GM18861 (cell line): Measurements from ENCODE around the gene PDS5A.
"Not testable (repeated sequence)": the region's sequence is repeated elsewhere in the genome, so short reads cannot be mapped to it uniquely, and the experiment has no call there.

ENCODE experiments used
- ATAC-seq: cut with Tn5 transposase; IDR thresholded peaks from one replicate; pipeline ENCODE4 v1.9.1; 2021; ENCODE audit not compliant: unreplicated experiment

PDS5A gene

DNA sequence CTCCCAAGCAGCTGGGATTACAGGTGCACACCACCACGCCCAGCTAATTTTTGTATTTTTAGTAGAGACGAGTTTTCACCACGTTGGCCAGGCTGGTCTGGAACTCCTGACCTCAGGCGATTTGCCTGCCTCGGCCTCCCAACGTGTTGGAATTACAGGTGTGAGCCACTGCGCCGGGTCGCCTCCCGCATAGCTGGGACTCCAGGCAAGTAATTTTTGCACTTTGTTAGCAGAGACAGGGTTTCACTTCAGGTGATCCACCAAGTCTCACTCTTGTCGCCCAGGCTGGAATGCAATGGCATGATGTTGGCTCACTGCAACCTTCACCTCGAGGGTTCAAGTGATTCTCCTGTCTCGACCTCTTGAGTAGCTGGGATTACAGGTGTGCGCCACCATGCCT is 137.2 kb downstream of the PDS5A start:
- not testable (repeated sequence) for ATAC-seq

DNA sequence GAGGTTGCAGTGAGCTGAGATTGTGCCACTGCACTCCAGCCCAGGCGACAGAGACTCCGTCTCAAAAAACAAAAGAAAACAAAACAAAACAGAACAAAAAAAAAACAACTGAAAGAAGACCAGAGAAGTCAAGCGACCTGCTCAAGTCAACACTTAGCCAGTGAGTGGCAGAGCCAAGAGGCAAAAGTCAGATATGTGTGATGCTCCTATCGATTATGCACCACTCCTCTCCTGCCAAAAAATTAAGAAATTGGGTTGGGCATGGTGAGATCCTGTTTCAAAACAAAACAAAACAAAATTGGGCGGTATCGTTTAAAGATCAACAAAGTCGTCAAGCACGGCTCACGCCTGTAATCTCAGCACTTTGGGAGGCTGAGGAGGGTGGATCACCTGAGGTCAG is 137.7 kb downstream of the PDS5A start:
- no peak for ATAC-seq

DNA sequence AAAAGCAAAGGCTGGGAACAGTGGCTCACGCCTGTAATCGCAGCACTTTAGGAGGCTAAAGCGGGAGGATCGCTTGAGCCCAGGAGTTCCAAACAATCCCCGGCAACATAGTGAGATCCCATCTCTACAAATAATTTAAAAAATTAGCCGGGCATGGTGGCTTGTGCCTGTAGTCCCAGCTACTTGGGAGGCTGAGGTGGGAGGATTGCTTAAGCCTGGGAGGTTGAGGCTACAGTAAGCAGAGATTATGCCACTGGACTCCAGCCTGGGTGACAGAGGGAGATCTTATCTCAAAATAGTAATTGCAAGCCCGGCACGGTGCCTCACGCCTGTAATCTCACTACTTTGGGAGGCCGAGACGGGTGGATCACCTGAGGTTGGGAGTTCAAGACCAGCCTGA is 139.3 kb downstream of the PDS5A start:
- not testable (repeated sequence) for ATAC-seq

DNA sequence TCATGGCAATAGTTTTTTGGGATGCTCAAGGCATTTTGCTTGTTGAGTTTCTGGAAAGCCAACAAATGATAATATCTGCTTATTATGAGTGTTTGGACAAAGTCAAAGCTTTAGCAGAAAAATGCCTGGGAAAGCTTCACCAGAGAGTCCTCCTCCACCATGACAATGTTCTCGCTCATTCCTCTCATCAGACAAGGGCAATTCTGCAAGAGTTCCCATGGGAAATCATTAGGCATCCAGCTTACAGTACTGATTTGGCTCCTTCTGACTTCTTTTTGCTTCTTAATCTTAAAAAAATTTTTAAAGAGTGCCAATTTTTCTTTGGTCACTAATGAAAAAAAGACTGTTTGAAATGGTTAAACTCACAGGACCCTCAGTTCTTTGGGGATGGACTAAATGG is 143.4 kb downstream of the PDS5A start:
- ATAC-seq: no peak

DNA sequence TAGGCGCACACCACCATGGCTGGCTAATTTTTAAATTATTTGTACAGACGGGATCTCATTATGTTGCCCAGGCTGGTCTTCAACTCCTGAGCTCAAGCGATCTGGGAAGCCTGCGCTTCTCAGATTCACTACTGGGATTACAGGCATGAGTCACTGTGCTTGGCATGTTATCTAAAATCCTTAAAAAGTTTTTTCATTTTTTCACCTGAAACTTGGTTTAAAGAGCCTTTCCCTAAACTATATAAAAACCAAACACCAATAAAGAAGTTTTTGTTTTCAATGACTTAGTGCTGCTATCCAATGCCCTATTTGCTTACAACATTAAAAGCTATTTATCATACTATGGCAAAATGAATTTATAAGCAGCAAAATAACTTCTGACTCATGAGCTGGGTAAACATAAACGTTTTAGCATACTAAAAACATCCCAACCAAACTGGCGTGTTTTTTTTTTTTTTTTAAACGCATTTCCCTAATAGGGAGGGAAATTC is 151.9 kb downstream of the PDS5A start:
- ATAC-seq: no peak

DNA sequence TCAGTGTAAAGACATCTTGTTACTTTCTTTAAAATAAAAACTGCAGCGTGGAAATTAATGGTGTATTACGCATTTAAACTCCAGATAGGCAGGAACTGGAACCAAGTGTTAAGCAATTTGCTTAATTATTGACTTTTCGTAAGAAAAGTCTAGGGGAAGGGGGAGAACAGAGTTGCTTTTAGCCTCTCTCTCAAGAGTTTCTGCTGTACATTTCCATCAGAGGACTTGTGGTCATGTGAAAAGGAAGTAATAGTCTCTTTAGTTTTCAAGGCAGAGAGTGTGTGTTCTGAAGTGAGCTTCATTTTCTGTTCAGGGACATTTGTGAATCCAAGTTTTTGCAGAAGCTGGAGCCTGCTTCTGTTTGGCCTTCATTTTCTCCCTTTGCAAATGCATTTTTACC is 152.6 kb downstream of the PDS5A start:
- no peak for ATAC-seq

DNA sequence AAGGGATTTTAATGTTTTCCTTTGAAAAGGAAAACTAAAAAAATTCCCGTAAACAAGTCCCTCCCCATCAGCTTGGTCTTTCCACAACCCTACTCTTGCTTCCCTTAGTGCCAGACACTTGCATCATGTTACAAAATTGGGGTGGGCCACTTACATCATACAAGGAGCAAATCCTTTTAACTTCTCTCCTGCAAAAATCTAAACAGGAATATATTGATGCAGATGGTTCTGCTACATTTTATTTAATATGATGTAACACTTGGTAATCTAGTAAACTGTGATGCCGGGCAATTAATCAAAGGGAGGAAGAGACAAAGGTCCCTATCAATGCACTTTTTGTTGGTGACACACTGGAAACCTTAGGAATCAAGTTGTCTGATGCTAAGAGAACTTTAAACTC is 154.5 kb downstream of the PDS5A start:
- no peak for ATAC-seq

DNA sequence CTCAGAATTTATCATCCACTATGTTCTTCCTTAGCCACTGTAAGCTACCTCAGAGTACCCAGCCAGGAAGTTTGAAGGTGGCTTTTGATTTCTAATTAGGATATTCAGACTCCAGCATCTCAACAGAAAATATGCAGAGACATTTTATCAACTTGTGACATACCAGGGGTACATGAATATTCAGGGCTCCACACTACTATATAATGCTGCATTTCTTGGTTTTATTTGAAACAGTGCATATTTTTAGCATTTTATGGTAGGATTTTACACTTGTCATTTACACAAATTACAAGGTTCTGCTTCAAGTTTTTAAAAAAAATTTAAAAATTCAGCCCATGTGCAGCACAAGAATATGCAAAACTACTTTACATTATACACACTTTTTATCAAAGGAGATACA is 155.0 kb downstream of the PDS5A start:
- no peak for ATAC-seq

DNA sequence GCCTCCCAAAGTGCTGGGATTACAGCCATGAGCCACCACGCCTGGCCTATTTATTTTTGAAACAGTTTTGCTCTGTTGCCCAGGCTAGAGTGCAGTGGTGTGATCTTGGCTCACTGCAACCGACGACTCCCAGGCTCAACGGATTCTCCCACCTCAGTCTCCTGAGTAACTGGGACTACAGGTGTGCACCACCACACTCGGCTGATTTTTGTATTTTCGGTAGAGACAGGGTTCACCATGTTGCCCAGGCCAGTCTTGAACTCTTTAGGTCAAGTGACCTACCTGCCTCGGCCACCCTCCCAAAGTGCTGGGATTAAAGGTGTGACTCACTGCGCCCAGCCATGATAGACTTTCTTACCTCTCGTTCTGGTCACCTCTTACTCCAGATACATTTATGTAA is 155.8 kb downstream of the PDS5A start:
- ATAC-seq: no peak

DNA sequence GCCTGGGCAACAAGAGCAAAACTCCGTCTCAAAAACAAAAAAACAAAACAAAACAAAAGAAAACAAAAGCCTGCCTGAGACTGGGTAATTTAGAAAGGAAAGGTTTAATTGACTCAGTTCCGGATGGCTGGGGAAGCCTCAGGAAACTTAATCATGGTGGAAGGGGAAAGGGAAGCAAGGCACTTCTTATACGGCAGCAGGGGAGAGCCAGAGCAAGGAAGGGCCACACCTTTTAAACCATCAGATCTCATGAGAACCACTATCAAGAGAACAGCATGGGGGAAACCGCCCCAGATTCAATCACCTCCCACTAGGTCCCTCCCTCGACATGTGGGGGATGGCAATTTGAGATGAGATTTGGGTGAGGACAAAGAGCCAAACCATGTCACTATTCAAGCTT is 157.5 kb downstream of the PDS5A start:
- no peak for ATAC-seq

DNA sequence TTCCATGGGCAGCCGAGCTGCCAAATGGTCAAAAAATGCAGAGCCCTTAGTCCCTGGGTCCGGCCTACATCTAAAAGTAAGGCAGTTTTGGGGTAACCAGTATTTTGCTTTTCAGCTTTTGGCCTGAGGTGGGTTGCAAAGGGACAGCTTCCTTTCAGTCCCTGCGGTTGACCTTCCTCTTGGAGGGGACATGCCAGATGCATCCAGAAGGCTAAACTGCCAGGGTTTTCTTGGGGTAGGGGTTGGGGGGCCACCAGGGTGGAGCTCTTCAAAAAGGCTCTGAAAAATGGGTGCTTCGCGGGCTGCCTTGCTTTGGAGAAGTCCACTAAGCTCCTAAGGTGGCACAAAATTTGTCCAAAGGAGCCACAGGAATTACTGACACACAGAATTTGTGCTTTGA is 159.1 kb downstream of the PDS5A start:
- ATAC-seq: no peak

DNA sequence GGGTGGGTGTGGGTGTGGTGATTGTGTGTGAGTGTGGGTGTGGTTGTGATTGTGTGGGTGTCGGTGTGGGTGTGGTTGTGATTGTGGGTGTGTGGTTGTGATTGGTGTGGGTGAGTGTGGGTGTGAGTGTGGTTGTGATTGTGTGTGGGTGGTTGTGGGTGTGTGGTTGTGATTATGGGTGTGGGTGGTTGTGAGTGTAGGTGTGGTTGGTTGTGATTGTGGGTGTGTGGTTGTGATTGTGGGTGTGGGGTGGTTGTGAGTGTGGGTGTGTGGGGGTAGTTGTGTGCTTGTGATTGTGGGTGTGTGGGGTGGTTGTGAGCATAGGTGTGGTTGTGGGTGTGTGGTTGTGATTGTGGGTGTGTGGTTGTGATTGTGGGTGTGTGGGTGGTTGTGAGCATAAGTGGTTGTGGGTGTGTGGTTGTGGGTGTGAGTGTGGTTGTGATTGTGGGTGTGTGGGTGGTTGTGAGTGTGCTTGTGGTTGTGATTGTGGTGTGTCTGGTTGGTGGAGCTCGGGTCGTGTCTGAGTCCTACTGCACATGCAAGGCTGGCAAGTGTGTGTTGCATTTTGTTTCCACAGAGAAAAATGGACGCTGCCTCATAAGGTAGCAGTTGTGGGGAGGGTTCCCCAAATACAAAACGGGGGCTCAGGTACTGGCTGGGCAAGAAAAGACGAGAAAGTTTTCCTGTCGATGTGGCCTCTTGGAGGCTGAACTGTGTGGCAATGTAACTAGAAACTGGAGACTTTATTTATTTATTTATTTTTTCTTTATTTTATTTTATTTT is 163.1 kb downstream of the PDS5A start:
- ATAC-seq: no peak

DNA sequence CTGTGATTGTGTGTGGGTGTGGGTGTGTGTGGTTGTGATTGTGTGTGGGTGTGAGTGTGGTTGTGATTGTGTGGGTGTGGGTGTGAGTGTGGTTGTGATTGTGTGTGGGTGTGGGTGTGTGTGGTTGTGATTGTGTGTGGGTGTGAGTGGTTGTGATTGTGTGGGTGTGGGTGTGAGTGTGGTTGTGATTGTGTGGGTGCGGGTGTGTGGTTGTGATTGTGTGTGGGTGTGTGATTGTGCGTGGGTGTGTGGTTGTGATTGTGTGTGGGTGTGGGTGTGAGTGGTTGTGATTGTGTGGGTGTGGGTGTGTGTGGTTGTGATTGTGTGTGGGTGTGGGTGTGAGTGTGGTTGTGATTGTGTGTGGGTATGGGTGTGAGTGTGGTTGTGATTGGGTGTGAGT is 163.9 kb downstream of the PDS5A start:
- not testable (repeated sequence) for ATAC-seq

DNA sequence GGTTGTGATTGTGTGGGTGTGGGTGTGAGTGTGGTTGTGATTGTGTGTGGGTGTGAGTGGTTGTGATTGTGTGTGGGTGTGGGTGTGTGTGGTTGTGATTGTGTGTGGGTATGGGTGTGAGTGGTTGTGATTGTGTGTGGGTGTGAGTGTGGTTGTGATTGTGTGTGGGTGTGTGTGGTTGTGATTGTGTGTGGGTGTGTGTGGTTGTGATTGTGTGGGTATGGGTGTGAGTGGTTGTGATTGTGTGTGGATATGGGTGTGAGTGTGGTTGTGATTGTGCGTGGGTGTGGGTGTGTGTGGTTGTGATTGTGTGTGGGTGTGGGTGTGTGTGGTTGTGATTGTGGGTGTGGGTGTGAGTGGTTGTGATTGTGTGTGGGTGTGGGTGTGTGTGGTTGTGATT is 164.7 kb downstream of the PDS5A start:
- ATAC-seq: not testable (repeated sequence)

DNA sequence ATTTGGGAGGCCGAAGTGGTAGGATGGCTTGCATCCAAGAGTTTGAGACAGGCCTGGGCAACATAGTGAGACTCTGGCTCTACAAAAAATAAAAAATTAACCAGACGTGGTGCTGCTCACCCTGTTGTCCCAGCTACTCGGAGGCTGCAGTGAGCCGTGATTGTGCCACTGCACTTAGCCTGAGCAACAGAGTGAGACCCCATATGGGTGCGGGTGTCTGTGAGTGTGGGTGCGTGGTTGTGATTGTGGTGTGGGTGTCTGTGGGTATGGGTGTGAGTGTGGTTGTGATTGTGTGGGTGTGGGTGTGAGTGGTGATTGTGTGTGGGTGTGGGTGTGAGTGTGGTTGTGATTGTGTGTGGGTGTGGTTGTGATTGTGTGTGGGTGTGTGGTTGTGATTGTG is 165.2 kb downstream of the PDS5A start:
- ATAC-seq: no peak

DNA sequence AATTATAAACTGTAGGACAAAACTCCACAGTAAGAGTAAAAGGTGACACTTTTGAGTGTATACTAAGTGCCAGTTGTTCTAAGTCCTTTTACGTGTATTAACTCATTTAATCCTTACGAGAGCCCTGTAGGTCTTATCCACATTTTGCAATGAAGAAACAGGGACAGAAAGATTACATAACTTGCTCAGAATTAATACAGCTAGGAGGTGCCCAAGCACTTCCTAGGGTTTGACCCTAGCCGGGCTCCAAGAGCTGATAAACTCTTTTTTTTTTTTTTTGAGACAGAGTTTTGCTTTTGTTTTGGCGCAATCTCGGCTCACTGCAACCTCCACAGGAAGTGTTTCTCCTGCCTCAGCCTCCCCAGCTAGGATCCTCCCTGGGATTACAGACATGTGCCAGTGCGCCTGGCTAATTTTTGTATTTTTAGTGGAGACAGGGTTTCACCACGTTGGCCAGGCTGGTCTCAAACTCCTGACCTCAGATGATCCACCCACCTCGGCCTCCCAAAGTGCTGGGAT is 169.4 kb downstream of the PDS5A start:
- no peak for ATAC-seq

DNA sequence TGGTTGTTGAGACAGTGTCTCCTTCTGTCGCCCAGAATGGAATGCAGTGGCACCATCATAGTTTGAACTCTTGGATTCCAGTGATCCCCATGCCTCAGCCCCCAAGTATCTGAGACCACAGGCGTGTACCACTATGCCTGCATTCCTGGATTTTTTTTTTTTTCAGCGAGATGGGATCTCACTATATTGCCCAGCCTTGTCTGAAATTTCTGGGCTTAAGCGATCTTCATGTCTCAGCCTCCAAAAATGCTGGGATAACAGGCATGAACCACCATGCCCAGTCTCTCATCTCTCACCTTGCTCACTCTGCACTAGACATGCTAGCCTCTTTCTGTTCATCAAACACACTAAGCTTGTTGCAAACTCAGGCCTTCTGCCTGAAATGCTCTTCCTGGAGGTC is 175.7 kb downstream of the PDS5A start:
- no peak for ATAC-seq

DNA sequence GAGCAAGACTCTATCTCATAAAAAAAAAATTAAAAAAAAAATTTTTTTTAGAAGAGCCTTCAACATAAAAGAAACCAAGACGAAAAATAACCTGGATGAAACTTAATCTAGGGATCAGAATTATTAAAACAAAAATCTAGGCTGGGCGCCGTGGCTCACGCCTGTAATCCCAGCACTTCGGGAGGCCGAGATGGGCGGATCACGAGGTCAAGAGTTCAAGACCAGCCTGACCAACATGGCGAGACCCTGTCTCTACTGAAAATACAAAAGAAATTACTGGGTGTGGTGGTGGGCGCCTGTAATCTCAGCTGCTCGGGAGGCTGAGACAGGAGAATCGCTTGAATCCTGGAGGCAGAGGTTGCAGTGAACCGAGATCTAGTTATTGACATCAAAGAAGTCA is 184.7 kb downstream of the PDS5A start:
- ATAC-seq: not testable (repeated sequence)

DNA sequence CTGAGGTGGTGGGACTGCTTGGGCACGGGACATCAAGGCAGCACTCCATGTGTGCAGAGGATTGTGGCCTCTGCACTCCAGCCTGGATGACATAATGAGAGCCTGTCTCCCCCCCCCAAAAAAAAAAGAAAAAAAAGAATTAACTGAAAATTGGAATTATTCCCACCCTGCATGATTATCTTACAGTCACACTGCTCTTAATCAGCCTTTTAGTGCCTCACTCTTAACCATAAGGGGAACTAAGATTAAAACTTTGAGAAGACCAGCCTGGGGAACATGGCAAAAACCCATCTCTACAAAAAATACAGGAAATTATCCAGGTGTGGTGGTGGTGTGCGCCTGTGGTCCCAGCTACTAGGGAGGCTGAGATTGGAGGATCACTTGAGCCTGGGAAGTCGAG is 185.2 kb downstream of the PDS5A start:
- no peak for ATAC-seq

DNA sequence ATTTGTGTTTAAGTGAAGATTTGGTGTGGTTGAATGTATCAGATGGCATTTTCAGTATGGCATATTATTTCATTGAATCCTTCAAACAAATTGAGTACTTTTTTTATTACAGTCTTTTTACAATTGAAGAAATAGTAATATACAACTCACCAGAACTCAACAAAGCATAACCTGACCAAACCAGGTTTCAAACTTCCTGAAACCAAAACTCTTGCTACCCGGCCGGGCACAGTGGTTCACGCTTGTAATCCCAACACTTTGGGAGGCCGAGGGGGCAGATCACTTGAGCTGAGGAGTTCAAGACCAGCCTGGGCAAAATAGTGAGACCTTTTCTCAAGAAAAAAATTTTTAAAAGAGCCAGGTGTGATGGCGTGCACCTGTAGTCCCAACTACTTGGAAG is 185.6 kb downstream of the PDS5A start:
- ATAC-seq: no peak

DNA sequence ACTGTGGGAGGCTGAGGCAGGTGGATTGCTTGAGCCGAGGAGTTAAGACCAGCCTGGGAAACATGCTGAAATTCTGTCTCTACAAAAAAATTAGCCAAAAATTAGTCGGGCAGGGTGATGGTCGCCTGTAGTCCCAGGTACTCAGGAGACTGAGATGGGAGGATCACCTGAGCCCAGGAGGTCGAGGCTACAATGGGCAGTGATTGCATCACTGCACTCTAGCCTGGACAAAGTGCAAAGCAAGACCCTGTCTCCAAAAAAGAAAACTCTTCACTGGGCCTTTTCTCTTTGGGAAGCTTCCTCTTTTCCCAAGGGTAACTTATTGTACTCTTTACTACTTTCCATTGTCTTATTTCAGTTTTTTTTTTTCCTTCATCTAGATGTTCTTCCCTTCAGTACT is 190.9 kb downstream of the PDS5A start:
- no peak for ATAC-seq

DNA sequence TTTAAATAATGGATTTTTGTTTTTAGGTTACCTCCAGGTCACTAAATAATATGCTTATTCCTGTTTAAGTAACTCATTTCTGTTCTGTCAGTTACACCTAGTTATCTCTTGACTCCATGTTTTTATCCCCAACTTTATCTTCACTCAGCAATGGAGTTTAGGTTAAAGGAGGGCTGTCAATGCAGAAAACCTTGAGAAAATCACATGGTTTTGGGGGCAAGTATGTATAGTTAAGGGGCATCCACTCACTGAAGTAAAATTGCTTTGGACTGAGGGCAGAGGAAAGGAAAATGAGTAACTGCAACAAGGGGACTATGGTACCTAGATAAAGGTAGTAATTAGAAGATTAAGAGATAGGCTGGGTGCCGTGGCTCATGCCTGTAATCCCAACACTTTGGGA is 192.6 kb downstream of the PDS5A start:
- ATAC-seq: no peak

DNA sequence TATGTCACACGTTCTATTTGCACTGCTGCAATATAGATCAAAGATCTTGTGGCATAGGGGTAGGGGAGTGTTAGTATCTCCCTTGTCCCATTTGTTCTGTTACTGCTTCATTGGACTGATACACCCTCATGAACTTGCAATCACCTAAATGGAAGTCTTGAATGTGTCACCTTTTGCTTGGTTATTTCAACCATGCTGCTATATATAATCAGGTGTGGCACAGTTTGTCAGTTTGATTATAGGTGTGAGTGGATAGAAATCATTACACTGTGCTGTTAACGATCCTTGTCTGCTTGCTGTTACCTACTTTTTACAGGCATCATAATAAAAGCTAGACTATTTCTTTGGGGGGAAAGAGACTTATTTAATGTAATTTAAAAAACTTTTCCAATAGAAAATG is 195.7 kb downstream of the PDS5A start:
- ATAC-seq: not testable (repeated sequence)
